ENCODE results near the gene INTS3.

- TF ChIP-seq CTCF (IDR thresholded peaks at IDR 0.05) (no peak), POLR2A (IDR thresholded peaks at IDR 0.05) (no peak)
Measured at GRCh38 chr1:153678519-153679336, 49.1 kb upstream of the INTS3 start, which contains the start of gene NPR1.
